WTC11 (cell line): ENCODE measurements around the gene CNTNAP2. TPM values are rescaled to one million over a fixed set of nuclear protein-coding genes. Genes with fewer than 3 reads are reported as not detected.

Experiments
- ATAC-seq: fragments of 200-7000 bp; cut with Tn5 transposase; 2 replicates; pipeline ENCODE4 v1.10.0; 2021; ENCODE audit warnings: mild to moderate bottlenecking, moderate library complexity
- CTCF ChIA-PET: fragments of 300-600 bp; sonication (Branson Sonifier 250); formaldehyde crosslinking; loops from one replicate; lab custom pipeline; 2021; ENCODE audit warnings: antibody characterized with exemption; lab: Charles Lee
- POLR2A ChIA-PET: fragments of 350-600 bp; sonication (Branson Sonifier 250); formaldehyde crosslinking; loops from one replicate; lab custom pipeline; 2021; ENCODE audit warnings: antibody characterized with exemption; lab: Charles Lee
- DNase-seq: peaks from one replicate; pipeline ENCODE4 v3.0.0; 2021; ENCODE audit warnings: low spot score
- H3K27ac Mint-ChIP-seq: 2 replicates; pipeline ENCODE4 v1.8.0; 2021; ENCODE audit warnings: mixed read lengths
- H3K27me3 Mint-ChIP-seq: 2 replicates; pipeline ENCODE4 v1.8.0; 2021; ENCODE audit warnings: low read depth, mild to moderate bottlenecking, moderate library complexity, mixed read lengths
- H3K36me3 Mint-ChIP-seq: 2 replicates; pipeline ENCODE4 v1.8.0; 2021; ENCODE audit warnings: mixed read lengths
- H3K4me1 Mint-ChIP-seq: 2 replicates; pipeline ENCODE4 v1.8.0; 2022; ENCODE audit warnings: mixed read lengths
- H3K4me3 Mint-ChIP-seq: 2 replicates; pipeline ENCODE4 v1.8.0; 2021; ENCODE audit warnings: mild to moderate bottlenecking, moderate library complexity, mixed read lengths
- H3K9me3 Mint-ChIP-seq: 2 replicates; pipeline ENCODE4 v1.8.0; 2021; ENCODE audit warnings: mixed read lengths
- ARID4B ChIP-seq: sonication (generic); formaldehyde crosslinking; IDR thresholded peaks from 2 replicates; pipeline ENCODE4 v1.8.0; 2023; ENCODE audit warnings: missing genetic modification reagents, mild to moderate bottlenecking, borderline replicate concordance
- CBFB ChIP-seq: sonication (generic); formaldehyde crosslinking; IDR thresholded peaks from 2 replicates; pipeline ENCODE4 v1.8.1; 2022; ENCODE audit warnings: mild to moderate bottlenecking, low read depth, missing genetic modification reagents
- CDX4 ChIP-seq: fragments of 250-450 bp; sonication (Bioruptor Pico); IDR thresholded peaks from 2 replicates; pipeline ENCODE4 v1.9.0; 2021; ENCODE audit warnings: moderate library complexity, mild to moderate bottlenecking, inconsistent platforms, borderline replicate concordance
- CTCF ChIP-seq: fragments of 200-600 bp; IDR thresholded peaks from 2 replicates; pipeline ENCODE4 v1.8.0; 2022; ENCODE audit warnings: antibody characterized with exemption
- E2F5 ChIP-seq: sonication (generic); formaldehyde crosslinking; IDR thresholded peaks from 2 replicates; pipeline ENCODE4 v1.8.1; 2022; ENCODE audit warnings: mild to moderate bottlenecking, moderate library complexity, missing genetic modification reagents
- GTF2I ChIP-seq: fragments of 250-450 bp; sonication (Bioruptor Pico); conservative IDR thresholded peaks from 2 replicates; pipeline ENCODE4 v1.4.0; 2021; ENCODE audit warnings: mild to moderate bottlenecking
- HMGXB4 ChIP-seq: sonication (generic); formaldehyde crosslinking; IDR thresholded peaks from 2 replicates; pipeline ENCODE4 v1.8.1; 2023; ENCODE audit warnings: mild to moderate bottlenecking, moderate library complexity, missing genetic modification reagents
- MLX ChIP-seq: sonication (generic); formaldehyde crosslinking; IDR thresholded peaks from 2 replicates; pipeline ENCODE4 v1.8.1; 2023; ENCODE audit warnings: mild to moderate bottlenecking, missing genetic modification reagents, moderate library complexity
- NR1H2 ChIP-seq: sonication (generic); formaldehyde crosslinking; IDR thresholded peaks from 2 replicates; pipeline ENCODE4 v1.9.0; 2021; ENCODE audit warnings: mild to moderate bottlenecking, moderate library complexity, missing genetic modification reagents
- NR2C2 ChIP-seq: sonication (generic); formaldehyde crosslinking; IDR thresholded peaks from 2 replicates; pipeline ENCODE4 v1.8.0; 2022; ENCODE audit warnings: mild to moderate bottlenecking, missing genetic modification reagents
- OVOL2 ChIP-seq: fragments of 250-450 bp; sonication (Bioruptor Pico); IDR thresholded peaks from 2 replicates; pipeline ENCODE4 v1.9.0; 2021; ENCODE audit warnings: mild to moderate bottlenecking, borderline replicate concordance
- PRDM15 ChIP-seq: sonication (generic); formaldehyde crosslinking; IDR thresholded peaks from 2 replicates; pipeline ENCODE4 v1.8.0; 2022; ENCODE audit warnings: missing genetic modification reagents
- TEAD4 ChIP-seq: sonication (generic); formaldehyde crosslinking; IDR thresholded peaks from 2 replicates; pipeline ENCODE4 v1.8.0; 2022; ENCODE audit warnings: mild to moderate bottlenecking, missing genetic modification reagents
- ZBTB21 ChIP-seq: sonication (generic); formaldehyde crosslinking; IDR thresholded peaks from 2 replicates; pipeline ENCODE4 v1.8.1; 2023; ENCODE audit warnings: mild to moderate bottlenecking, missing genetic modification reagents, borderline replicate concordance
- ZNF219 ChIP-seq: sonication (generic); formaldehyde crosslinking; IDR thresholded peaks from 2 replicates; pipeline ENCODE4 v1.8.0; 2023; ENCODE audit warnings: missing genetic modification reagents, mild to moderate bottlenecking, borderline replicate concordance
- ZNF671 ChIP-seq: fragments of 250-450 bp; sonication (Bioruptor Pico); IDR thresholded peaks from 2 replicates; pipeline ENCODE4 v1.8.0; 2021; ENCODE audit warnings: mild to moderate bottlenecking
- ZSCAN18 ChIP-seq: fragments of 250-450 bp; sonication (Bioruptor Pico); IDR thresholded peaks from 2 replicates; pipeline ENCODE4 v2.1.2; 2022; ENCODE audit warnings: mild to moderate bottlenecking, moderate library complexity
- total RNA-seq: library from RNA; stranded (reverse); gene quantifications from 3 replicates; pipeline ENCODE4 v1.2.3, GENCODE V29; 2021

Gene CNTNAP2
- total RNA-seq, 1 experiment from 2014 or later, result 63.8 TPM

- peaks cover 8% of the 10 kb centered on the region; the same call in 1 of the 2 replicates for H3K9me3 Mint-ChIP-seq
- peak overlapping the region; percentile 90 for H3K27ac Mint-ChIP-seq
- CTCF ChIA-PET, result no interaction called here
- H3K36me3 Mint-ChIP-seq, result no peaks in the 10 kb centered on the region
- no peak for DNase-seq
- H3K27me3 Mint-ChIP-seq, result no peaks in the 10 kb centered on the region
- peak; percentile 77 for ATAC-seq
- H3K4me1 Mint-ChIP-seq, result peaks cover 46% of the 10 kb centered on the region
- TF ChIP-seq PRDM15 (CRISPR knock-in tag) (peak; percentile 79), ZNF219 (no peak)
- POLR2A ChIA-PET, result no interaction called here
- H3K4me3 Mint-ChIP-seq, result no peak overlapping the region
Observed at GRCh38 chr7:148304456-148304855, 2187.9 kb downstream of the CNTNAP2 start.

- H3K27ac Mint-ChIP-seq, result no peak overlapping the region
- no peaks in the 10 kb centered on the region; the same call in 1 of the 2 replicates for H3K9me3 Mint-ChIP-seq
- H3K27me3 Mint-ChIP-seq, result no peaks in the 10 kb centered on the region; the same call in 1 of the 2 replicates
- ATAC-seq, result no peak
- no peaks in the 10 kb centered on the region for H3K36me3 Mint-ChIP-seq
- peaks cover 46% of the 10 kb centered on the region for H3K4me1 Mint-ChIP-seq
- no peak for DNase-seq
- ChIA-PET POLR2A (no interaction called here), CTCF (interaction anchor here (1.3 kb wide), 1 partner anchor 42 kb away, joined by 3 read pairs; no protein-coding TSS in a partner anchor)
- TF ChIP-seq ZBTB21 (CRISPR knock-in tag), result no peak
- TF ChIP-seq ZSCAN18 (CRISPR knock-in tag), result no peak
- no peak for TF ChIP-seq NR1H2
- TF ChIP-seq ARID4B (CRISPR knock-in tag), result no peak
- TF ChIP-seq GTF2I (CRISPR knock-in tag), result no peak
- TF ChIP-seq E2F5, result no peak
- no peak for TF ChIP-seq CBFB (CRISPR knock-in tag)
- no peak for TF ChIP-seq CDX4 (CRISPR knock-in tag)
- no peak for TF ChIP-seq ZNF671
- no peak for TF ChIP-seq MLX (CRISPR knock-in tag)
- no peak for TF ChIP-seq TEAD4 (CRISPR knock-in tag)
- TF ChIP-seq HMGXB4 (CRISPR knock-in tag), result no peak
- no peak for TF ChIP-seq CTCF
- TF ChIP-seq OVOL2 (CRISPR knock-in tag), result no peak
- no peak for TF ChIP-seq NR2C2 (CRISPR knock-in tag)
- H3K4me3 Mint-ChIP-seq, result no peak overlapping the region
Observed at GRCh38 chr7:148306759-148307158, 2190.2 kb downstream of the CNTNAP2 start.
